Activated CD4-positive, CD25-positive, alpha-beta regulatory T cell treated with anti-CD3 and anti-CD28 coated beads, Interleukin-2, amount 50 U/mL, for 72 hours (primary cell): ENCODE measurements around the gene NKAIN2.
"Not testable (repeated sequence)": the region's sequence is repeated elsewhere in the genome, so short reads cannot be mapped to it uniquely, and the experiment has no call there.

Source experiments
- DNase-seq: peaks from one replicate; pipeline ENCODE4 v3.0.0; 2021

NKAIN2 gene

DNA sequence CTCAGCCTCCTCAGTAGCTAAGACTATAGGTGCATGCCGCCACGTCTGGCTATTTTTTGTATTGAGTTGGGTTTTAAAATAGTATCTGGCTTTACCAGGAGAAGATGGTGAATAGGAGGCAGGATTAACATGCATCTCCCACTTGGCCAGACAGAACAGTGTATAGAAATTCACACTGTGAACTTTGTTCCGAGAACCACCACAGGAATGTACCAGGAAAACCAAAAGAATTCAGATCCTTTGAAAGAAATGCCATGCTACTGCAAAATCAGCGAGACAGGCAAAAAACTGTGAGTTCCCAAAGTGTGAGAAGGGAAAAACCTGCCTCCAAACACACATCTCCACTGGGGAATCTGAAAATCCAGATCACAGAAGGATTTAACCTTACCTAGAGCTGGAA lies 327.6 kb downstream of the NKAIN2 start:
- DNase-seq, result no peak

DNA sequence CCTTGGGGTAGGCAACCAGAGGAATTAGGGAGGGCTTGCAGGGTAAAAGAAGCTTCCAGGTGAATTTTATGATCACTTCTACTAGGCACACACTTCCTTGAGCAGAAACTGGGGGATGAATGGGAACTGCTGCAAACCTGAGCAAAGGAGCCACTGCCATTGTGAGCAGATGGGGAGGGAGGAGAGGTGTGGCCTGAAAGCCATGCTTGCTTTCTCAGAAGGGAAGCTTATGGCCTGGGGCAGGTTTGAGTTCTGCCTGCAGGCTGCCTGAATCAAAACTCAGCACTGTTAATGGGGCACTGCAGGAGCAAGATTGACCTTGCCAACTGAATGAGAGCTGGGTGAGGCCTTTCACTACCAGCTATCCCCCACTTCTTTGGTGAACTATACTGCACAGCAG lies 328.1 kb downstream of the NKAIN2 start:
- no peak for DNase-seq

DNA sequence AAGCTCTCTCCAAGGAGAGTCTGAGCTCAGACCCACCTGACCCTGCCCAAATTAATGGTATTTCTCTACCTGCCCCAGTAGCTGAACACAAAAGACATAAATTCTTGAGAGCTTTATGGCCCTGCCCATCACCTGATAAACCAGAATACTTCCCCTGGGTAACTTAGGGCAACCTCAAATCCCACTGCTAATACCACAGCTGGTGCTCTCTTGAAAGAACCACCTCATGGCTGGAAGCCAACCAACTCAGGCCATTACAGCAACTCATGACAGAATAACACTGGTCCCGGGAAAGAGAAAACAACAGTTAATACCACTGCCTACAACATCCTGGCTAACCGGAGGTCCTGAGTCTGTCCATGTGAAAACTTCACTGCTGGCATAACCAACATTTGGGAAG lies 328.6 kb downstream of the NKAIN2 start:
- DNase-seq, result no peak

DNA sequence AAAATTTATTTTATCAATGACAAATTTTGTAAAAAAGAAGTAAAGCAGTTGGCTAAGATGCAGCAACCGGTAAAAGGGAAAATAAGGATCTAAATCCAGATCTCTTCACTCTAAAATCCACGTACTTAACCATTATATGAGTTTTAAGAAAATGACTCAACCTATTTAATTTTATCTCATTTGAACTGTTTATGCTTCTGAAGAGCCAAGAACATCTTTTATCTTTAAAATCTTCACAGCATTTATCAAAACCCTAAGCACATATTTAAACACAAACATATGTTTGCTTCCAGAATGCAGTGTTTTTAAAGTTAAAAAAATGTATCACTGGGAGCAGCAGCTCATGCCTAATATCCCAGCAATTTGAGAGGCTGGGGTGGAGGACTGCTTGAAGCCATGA lies 339.2 kb downstream of the NKAIN2 start:
- DNase-seq, result no peak

DNA sequence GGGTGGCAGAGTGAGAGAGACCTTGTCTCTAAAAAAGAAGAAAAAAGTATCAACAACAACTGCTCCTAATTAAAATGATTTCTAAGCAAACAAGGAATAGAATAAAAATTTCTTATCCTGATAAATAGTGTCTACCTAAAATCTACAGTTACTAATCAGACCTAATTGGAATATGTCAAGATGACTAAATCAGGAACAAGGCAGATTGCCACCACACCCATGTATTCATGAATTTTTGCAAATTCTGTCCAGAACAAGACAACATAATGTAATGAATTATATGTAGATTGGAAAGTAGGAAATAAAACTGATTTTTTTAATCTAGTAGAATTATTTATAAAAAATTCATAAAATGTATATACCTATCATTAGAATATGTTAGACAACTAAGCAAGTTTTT lies 339.8 kb downstream of the NKAIN2 start:
- no peak for DNase-seq

DNA sequence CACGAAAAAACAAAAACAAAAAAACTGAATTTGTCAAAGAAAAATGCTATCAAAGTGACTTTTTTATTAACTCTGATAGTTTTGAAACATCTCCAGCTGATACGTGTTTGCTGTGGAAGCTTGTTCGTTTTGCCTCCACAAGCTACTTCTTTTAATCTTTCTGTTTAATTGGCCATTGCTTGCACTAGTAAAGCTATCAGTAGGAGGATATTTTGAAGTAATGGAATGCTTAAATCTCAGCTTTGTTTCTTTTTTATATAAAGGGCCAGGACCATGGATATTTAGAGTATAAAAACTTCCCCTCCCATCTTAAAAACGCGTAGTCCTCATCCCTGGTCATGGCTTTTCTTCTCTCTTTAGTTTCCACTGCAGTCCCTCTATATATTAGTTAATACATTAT lies 344.0 kb downstream of the NKAIN2 start:
- no peak for DNase-seq

DNA sequence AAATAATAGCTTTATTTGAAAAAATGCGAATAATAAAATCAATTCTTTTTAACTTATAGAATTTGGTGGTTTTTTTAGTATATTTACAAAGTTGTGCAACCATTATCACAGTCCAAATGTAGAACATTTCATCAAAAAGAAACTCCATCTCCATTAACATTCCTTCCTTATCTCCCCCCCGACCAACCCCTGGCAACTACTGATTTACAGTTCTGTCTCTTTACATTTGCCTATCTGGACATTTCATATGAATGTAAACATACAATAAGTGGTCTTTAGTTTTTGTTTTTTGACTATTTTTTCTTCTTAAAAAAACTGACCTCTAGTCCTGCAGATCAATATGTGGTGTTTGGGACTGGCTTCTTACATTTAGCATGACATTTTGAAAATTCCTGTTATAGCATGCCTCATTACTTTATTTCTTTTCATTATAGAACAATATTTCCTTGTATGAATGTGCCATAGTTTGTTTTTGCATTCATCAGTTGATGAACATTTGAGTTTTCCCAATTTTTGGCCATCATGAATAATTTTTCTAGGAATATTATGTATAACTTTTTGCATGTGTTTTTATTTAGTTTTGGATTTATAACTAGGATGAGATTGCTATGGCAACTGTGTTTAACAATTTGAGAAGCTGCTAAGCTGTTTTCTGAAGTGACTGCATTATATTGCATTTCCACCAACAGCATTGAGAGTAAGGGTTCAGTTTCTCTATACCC lies 344.7 kb downstream of the NKAIN2 start:
- no peak for DNase-seq

DNA sequence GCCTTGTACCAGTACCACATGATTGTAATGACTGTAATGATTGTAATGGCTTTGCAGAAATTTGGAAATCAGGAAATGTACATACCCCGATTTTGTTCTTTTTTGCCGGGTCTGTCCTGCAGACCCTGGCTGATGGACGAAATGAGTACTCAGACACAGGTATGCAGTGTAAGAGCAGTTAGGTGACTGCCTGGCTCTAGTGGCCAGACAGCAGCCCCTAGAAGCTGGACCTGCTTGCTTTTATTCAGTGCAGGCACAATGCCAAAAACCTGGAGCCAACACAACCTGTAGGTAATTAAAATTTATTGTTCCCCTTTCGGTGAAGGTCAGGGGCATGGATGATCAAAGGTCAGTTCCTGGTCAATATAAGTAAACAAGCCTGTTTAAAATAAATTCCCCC lies 346.0 kb downstream of the NKAIN2 start:
- no peak for DNase-seq

DNA sequence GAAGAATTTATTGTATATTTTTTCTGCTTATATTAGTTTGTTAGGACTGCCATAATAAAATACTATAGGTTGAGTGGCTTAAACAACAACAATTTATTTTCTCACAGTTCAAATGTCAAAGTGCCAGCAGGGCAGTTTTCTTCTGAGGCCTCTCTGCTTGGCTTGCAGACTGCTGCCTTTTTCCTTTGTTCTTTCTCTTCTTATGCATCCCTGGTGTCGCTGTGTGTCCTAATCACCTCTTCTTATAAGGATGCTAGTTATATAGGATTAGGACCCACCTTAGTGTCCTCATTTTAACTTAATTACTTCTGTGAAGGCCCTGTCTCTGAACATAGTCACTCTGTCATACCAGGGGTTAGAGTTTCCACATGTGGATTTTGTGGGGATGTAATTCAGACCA lies 354.4 kb downstream of the NKAIN2 start:
- DNase-seq, result no peak

DNA sequence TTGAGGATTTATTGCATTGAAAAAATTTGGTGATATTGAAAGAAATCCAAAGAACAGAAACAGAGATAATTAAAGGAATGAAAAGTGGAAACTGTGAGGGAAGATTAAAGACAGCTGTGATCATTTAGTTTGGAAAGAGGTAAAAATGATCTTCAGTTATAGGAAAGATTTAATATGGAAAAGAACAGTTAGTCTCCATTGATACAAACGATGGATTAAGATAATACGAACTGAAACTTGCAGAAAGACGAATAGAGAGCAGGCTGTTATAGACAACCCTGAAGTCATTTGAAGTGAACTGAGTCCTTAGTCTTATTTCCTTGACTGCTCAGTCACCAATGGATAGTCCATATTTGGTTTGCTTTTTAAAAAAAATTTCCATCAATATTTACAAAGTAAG lies 360.0 kb downstream of the NKAIN2 start:
- DNase-seq, result no peak

DNA sequence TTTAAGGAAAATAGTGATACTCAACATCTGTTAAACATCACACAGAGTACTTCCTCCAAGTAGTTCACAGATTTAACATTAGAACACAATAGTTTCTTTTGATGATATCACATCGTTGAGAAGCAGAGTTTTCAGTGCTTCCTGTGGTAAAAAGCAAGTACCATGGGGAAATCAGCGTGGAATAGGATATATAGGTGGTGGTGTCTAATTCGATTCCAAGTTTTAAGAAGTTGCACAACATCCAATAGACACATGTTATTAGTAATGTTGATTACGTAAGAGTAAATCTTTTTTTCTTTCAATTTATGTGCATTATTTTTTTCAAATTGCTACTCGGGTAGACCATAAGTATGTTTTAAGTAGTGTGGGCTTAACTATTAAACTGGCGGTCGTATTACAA lies 360.7 kb downstream of the NKAIN2 start:
- no peak for DNase-seq

DNA sequence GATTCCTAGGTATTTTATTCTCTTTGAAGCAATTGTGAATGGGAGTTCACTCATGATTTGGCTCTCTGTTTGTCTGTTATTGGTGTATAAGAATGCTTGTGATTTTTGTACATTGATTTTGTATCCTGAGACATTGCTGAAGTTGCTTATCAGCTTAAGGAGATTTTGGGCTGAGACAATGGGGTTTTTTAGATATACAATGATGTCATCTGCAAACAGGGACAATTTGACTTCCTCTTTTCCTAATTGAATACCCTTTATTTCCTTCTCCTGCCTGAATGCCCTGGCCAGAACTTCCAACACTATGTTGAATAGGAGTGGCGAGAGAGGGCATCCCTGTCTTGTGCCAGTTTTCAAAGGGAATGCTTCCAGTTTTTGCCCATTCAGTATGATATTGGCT lies 363.6 kb downstream of the NKAIN2 start:
- not testable (repeated sequence) for DNase-seq

DNA sequence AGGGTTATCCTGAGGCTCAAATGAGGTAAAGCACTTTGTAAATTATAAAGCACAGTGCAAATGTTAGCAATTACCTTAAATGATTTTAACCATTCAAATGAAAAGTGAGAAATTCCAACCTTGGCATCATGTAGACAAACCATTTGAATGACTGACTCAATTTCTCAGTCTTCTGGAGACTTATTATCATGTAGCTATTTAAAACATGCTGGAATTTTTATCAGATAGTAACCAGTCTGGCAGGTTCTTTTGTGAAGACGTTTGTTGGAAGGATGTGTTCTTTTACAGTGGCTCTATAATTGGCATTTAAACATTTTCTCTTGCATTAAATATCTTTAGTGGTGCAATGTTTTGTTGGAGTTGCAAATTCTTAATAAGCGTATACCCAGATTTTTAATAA lies 386.6 kb downstream of the NKAIN2 start:
- no peak for DNase-seq

DNA sequence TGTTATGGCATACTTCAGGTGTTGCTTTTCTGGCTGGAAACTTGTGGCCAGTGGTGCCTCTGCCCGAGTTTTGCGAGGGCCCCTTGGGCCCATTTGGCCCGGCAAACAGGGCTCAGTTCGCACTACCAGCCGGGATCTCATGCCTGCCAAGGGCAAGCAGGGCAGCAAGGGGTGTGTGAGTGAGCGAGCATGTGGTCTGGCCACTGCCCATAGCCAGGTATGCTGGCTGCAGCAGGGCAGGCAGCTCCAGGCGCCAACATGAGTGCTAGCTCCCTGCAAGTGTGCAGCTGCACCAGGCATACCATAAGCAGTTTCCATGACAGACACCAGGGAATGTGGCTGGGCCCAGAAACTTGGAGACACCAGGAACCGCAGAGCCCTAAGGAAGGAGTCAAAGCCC lies 389.5 kb downstream of the NKAIN2 start:
- DNase-seq, result no peak

DNA sequence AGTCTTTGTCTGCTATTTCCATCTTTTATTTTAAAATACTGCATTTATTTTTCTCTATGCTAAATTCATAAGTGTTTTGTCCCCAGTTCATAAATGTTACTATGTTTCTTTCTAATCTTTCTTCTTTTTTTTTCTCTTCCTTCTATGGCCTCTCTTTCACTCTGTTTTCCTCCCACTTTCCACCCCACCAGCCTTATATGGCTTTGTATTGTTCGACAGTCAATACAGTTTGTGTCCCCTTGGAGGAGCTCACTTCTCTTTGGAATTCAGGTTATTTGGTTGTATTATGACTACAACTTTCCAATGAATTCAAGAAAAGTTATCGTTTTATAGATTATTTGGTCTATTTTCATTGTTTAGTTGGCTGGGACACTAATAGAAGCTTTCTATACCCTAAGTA lies 393.5 kb downstream of the NKAIN2 start:
- DNase-seq, result no peak

DNA sequence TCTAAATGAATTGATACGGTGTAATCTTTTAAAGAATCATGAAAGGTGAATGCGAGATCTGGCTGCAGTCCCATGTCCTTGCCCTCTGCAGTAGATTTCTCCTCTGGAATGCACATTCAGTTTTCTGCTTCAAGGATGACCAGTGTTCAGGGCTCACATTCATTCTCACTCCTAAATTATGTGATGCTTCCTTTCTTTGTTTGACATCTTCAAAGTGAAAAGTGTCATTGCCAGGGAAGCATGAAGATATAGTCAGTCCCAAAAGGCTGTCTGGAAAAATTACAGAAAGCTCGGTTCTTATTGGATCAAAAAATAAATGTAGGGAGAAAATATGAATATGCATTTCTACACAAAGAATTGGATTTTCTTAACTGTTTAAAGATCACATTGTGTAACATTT lies 395.6 kb downstream of the NKAIN2 start:
- no peak for DNase-seq

DNA sequence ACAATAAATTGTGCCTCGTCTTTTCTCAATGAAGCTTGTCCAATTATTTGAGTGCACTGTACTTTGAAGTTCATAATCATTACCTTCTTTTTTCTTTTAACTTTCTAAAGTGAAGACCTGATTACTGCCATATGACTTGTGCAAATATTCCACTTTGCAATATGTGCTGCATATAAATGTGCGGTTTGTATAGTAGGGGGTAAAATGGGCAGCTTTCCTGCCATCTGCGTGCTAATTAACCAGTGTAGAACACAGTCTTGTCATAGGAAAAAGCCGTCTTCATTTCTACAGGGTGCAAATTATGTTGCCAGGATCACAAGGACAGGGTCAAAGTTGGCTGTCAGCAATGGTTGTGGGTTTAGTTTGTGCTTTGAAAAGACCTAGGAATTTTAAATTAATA lies 397.0 kb downstream of the NKAIN2 start:
- no peak for DNase-seq

DNA sequence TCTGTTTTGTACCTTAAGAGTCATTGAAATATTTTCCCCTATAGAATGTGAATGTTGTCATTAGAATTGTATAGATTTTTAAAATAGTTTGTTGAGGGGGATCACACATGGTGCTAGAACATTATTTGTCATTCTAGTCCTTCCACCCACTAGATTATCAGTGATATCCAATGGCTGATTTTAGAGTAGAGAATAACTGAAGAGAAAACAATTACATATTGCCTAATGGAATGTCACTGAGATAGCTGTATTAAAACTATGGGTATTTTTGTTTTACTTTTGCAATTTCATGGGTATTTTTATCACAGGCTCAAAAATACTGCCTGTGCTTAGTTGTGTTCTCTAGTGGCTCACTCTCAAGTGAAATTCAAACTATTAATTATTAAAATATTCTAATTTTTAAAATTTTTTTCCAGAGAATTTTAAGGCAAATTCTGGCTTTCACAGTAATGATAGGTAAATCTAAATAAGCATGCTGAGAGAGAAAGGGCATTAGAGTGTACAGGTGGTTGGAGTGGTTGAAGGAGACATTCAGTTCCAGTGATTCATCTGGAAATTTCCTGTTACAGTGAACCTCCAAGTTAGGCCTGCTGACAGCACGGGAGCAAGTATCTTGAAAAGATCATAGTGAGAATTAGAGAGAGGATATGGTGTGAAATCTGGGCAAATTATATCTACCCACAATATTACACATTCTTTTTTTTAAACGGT lies 399.6 kb downstream of the NKAIN2 start:
- DNase-seq, result no peak

DNA sequence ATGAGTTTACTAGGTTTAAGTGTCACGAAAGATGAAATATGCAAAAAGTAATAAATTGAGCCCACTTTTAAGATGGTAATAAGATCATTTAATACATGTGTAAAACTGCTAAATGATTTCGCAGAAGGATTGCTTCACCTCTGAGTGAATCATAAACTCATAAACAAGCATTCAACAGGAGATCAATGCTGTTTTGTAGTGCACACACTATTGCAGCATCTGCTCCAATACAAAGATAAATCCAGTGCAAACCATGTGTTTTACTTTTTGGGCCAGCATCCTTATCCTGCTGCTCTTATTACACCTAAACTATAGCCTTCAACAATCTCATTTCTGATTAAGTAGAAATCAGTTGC lies 400.1 kb downstream of the NKAIN2 start:
- DNase-seq, result no peak

DNA sequence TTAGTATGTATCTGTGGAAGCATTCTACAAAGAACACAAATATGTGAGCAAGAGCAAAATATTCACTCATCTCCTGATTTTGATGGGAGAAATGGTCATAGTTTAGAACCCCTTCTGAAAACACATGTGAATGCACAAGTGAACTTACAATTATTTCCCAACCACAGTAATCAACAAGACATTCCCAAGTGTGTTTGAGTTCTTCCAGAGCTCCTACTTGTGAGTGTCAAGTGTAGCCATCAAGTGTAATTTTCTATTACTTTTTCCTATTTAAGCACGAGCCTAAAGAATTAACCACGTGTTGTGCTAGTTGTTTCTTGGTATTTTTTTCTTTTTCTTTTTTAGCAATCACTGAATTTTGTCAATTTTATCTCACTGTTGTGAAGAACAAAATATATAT lies 402.3 kb downstream of the NKAIN2 start:
- DNase-seq, result no peak

DNA sequence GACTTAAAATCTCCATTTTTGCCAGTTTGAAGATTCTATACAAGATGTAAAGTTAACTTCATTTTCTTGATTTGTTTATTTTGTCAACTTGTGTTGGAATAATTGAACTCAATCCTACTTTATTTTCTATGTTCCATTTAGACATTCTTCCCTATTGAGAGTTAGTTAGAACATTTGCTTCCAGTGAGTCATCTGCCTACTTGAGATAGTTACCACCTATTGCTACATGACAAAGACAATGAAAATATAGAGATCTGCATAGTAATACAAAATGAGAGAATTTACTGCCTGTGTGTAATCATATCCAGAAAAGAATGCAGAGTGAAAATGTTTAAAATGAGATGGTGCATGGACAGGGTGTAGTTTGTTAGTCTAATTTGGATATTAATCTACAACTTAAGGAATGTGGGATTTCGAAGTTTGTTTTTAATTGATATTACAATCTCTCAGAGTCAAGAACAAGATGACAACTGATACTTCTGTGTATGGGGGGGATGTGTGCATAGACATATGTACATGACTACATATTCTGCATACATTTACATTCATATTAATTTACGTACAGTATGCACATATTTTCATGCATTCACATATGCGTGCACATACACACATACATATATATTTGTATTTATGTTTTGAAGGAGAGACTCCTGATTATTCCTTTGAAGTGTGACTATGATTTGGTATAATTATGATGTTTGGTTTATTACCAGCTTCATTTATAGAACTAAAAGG lies 420.1 kb downstream of the NKAIN2 start:
- DNase-seq, result no peak

DNA sequence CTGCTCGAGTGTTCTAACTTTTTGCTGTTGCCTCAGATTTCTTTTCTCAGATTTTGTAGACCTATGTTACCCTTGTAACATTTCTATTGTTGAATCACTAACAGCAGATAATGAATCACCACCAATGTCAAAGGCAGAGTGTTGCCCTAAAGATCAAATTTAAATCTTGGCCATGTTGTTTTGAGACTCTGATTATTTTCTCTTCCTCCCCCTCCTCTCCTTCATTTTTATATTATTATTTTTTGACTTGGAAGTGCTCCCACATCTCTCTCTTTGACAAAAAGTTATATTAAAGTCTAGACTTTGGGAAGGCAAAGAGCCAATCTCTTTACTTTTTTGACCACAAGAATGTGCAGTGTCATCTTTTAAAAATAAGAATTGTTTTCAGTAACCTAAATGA lies 422.7 kb downstream of the NKAIN2 start:
- DNase-seq, result no peak

DNA sequence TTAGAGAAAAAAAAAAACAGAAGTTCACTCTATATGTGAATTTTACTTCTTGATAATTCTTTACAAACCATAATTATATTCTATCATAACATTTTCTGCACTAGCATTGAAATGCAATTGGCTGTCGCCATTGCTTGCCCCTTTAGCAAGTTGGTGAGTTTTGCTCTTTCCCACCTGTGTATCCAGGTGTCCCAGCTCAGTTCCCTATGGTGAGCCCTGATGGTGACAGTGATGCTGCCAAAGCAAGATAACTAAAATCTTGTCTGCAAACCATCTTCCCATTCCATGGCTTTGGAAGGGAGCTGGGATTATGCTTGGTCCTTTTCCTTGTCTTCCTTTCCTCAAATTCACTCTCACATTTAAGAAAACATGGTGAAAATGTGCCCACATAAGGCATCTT lies 429.6 kb downstream of the NKAIN2 start:
- no peak for DNase-seq

DNA sequence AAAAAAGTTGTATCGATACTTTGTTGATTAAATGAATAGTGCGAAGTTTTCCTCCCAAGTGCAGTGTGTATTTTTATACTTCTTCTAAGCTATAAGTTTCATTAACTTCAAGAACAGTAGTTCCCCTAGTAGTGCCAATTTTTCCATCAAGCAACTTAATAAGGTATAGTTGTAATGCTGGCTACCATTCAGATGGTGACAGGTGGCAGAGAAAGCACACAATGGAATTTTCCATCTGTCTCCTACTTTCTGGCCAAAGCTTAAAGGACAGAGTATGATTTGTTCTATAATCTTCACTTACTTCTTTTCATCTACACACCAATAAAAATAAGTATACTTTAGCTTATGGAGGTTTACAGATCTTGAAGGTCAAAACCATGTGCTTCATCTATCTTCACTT lies 431.1 kb downstream of the NKAIN2 start:
- DNase-seq, result no peak
